HG03432 (cell line): ENCODE results near the gene OR4C5.
"Not testable (repeated sequence)": the region's sequence is repeated elsewhere in the genome, so short reads cannot be mapped to it uniquely, and the experiment has no call there.

Source experiments
- ATAC-seq: cut with Tn5 transposase; IDR thresholded peaks from one replicate; pipeline ENCODE4 v1.9.1; 2021; ENCODE audit warnings: mild to moderate bottlenecking, moderate library complexity; ENCODE audit not compliant: unreplicated experiment

The OR4C5 gene

GRCh38 chr11:48366365-48366764 lies at the start of gene OR4C5:
Gene OR4C5 (minus strand): TSS chr11:48366465. CDS start chr11:48366465, 0 bp downstream.
- ATAC-seq = no peak

GRCh38 chr11:48384670-48385069 lies 18.4 kb upstream of the OR4C5 start:
- no peak for ATAC-seq

- not testable (repeated sequence) for ATAC-seq
Measured at GRCh38 chr11:48384151-48384550, 17.9 kb upstream of the OR4C5 start.

- not testable (repeated sequence) for ATAC-seq
Measured at GRCh38 chr11:48361289-48361688, 5.0 kb downstream of the OR4C5 start.

GRCh38 chr11:48354677-48355076 lies 11.6 kb downstream of the OR4C5 start:
- no peak for ATAC-seq

- no peak for ATAC-seq
Measured at GRCh38 chr11:48354013-48354412, 12.3 kb downstream of the OR4C5 start.

- ATAC-seq = not testable (repeated sequence)
Measured at GRCh38 chr11:48346286-48346685, 20.0 kb downstream of the OR4C5 start.

- not testable (repeated sequence) for ATAC-seq
Measured at GRCh38 chr11:48342505-48342904, 23.8 kb downstream of the OR4C5 start.

GRCh38 chr11:48341466-48341865 lies 24.8 kb downstream of the OR4C5 start:
- no peak for ATAC-seq

GRCh38 chr11:48324620-48325019 lies 41.6 kb downstream of the OR4C5 start, which contains the start of gene OR4C3:
Gene OR4C3 (plus strand): TSS chr11:48324920. CDS start chr11:48325022, 102 bp downstream.
- not testable (repeated sequence) for ATAC-seq

GRCh38 chr11:48319813-48320212 lies 46.5 kb downstream of the OR4C5 start:
- not testable (repeated sequence) for ATAC-seq
